GM12875 (cell line): ENCODE results near the gene PELO.

ENCODE experiments used
- H3K4me3 ChIP-seq: one replicate; pipeline ENCODE4 v1.5.1; 2011; ENCODE audit warnings: low read depth, low read length, control low read depth
- TF ChIP-seq, protein P1 (sequence below): IDR thresholded peaks from 2 replicates; pipeline ENCODE4 v1.5.1; 2011; ENCODE audit warnings: low read depth, mild to moderate bottlenecking, control low read depth, inconsistent platforms, low read length, moderate library complexity, borderline replicate concordance; ENCODE audit not compliant: insufficient read depth

PELO gene

DNA sequence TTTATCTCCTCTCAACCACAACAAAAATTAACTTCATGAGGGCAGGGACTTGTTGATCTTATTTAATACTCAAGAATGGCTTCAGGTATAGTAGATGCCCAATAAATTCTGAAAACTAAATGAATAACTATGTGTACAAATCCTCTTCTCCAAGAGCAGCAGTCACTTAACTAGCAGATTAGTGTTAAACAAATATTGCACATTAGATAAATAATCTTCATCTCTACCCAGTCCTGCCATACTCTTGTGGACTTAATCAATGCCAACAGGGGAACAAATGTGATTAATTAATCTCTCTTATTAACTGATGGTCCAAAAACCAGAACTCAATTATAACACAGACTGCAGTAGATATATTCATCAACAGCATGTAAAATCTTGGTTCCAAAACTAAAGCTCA, 15.0 kb upstream of the PELO start:
- no peak overlapping the region for H3K4me3 ChIP-seq
- TF ChIP-seq, protein P1, sequence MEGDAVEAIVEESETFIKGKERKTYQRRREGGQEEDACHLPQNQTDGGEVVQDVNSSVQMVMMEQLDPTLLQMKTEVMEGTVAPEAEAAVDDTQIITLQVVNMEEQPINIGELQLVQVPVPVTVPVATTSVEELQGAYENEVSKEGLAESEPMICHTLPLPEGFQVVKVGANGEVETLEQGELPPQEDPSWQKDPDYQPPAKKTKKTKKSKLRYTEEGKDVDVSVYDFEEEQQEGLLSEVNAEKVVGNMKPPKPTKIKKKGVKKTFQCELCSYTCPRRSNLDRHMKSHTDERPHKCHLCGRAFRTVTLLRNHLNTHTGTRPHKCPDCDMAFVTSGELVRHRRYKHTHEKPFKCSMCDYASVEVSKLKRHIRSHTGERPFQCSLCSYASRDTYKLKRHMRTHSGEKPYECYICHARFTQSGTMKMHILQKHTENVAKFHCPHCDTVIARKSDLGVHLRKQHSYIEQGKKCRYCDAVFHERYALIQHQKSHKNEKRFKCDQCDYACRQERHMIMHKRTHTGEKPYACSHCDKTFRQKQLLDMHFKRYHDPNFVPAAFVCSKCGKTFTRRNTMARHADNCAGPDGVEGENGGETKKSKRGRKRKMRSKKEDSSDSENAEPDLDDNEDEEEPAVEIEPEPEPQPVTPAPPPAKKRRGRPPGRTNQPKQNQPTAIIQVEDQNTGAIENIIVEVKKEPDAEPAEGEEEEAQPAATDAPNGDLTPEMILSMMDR, result no peak

DNA sequence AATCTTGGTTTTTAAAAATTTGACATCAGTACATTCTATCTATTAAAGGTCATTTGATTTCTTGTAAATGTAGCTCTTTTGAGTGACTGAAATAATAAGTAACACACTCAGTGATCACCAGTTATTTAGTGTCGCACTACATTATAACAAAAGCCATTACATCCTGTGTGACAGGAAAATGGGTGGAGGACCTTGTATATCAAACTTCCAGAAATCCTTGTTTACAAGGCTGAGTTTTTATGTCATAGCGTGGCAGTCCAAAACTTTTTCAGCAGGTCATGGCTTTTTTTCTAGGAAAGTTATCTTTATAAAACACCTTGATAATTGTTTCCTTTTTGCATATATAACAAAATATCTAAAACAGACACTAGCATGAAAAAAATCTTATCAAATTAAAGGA, 14.4 kb upstream of the PELO start:
- TF ChIP-seq, protein P1, result no peak
- no peak overlapping the region for H3K4me3 ChIP-seq

DNA sequence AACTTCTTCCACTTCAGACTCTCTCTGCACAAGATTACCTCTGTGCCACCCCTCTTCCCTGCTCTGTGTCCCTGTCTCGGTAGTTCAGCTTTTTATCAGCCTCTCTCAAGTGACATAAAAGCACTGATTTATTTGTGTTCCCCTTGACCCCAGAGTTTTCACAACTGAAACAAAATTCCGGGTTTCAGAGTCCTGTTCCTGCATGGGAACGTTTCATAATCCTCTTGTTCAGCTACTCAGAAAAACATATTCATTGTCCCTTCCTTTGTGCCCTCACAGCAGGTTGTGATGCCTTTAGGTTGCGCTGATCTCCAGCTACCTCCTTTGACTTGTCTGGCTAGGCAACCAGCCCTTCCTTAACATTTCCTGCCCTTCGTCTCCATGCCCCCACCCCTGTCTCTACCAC, 13.7 kb upstream of the PELO start:
- TF ChIP-seq, protein P1, result no peak
- H3K4me3 ChIP-seq, result no peak overlapping the region

DNA sequence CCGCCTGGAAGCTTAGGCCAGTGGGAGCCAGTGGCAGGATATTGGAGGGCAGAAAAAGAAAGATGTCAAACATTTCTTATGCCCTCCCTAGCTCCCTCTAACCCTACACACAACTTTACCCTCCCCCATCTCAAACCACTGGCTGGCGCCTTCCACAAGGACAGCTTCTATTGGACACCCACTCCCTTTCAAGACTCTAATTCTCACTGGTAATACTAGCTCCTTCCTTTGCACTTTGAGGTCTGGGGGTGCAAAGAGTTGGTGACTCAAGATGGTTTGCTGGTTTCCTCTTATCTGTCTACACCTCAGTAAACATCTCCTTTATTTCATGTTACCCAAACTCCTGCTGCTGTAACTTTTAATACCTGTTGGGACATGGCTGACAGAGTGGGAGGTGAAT, 11.6 kb upstream of the PELO start:
- H3K4me3 ChIP-seq, result no peak overlapping the region
- TF ChIP-seq, protein P1, result no peak

DNA sequence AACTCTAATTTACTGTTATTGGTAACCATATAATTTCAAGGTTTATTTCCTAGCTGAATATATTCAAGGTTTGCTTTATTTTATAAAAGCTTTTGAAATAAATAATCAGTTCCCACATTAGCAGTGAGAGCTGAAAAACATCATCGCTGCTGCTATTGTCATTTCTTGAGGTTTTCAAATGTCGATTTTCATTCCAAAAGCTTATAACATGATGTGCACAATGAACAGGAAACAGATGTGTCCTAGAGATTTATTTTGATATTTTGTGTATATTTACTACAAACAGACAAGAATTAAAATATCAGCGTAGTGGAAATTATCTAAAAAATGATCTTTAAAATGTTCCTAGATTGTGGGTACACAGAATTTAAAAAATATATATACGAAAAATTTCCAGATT, 10.5 kb upstream of the PELO start:
- TF ChIP-seq, protein P1, result no peak
- H3K4me3 ChIP-seq, result no peak overlapping the region

DNA sequence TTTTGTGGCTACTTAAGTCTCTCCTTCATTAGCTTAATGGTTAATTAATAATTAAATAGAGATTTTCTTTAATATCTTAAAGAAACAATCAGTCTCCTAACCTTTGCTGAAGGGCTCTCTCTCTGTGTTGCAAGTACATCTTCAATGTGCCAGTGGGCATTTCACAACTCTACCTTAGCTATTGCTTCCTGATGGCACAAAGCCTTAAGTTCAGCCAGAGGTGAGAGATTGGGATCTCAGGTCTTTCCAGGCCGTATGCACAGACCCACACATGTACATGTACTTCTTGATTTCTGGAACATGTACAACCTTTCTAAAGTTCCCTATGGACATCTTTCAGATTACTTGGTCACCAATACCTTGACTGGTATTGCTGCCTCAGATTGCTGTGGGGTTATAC, 8.9 kb upstream of the PELO start:
- TF ChIP-seq, protein P1, result no peak
- no peak overlapping the region for H3K4me3 ChIP-seq

DNA sequence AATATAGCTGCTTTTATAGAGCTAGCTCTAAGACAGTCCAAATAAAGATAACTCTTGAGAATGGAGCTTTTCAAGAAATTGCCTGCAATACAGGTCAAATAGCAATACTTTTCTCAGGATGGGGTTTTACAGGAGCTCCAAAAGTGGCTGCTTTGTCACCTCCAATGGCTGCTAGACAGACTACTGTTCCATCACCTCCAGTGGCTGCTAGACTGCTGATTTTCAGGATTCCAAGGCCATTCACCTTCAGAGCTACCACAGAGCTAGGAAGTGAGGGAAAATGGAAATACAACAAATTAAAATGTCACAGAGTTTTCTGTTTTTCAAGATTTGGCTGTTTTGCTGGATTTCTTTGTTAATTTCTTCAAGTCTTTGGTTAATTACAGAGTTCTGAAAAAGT, 8.5 kb upstream of the PELO start:
- TF ChIP-seq, protein P1, result no peak
- H3K4me3 ChIP-seq, result no peak overlapping the region
